Measurements from ENCODE around the gene CCDC127. TPM values are rescaled to one million over a fixed set of nuclear protein-coding genes. Genes with fewer than 3 reads are reported as not detected.

CCDC127 gene
- total and polyA plus RNA-seq, 2 of the 4 experiments (the other 2 are of a cell fraction) = 3.2 to 3.9 TPM

DNA sequence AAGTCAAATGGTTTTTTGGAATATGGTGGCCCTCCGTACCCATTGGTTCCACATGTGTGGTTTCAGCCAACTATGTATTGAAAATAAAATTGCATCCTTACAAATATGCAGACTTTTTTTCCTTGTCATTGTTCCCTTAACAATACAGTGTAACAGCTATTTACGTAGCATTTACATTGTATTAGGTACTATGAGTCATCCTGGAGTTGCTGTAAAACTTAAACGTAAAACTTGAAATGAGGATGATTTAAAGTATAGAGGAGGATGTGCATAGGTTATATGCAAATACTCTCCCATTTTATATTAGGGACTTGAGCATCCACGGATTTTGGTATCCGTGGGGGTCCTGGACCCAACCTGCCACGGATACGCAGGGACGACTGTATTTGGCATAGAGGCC is 16.5 kb upstream of the CCDC127 start:
- no peak overlapping the region for H2BK5ac ChIP-seq (ENCODE audit: low read depth, low read length, poor library complexity, severe bottlenecking)
- no peak overlapping the region for H2BK20ac ChIP-seq (ENCODE audit: low read depth, low read length)
- POLR2A ChIA-PET (ENCODE audit: unreplicated experiment) = no interaction called here

More for the DNA sequence above, 16.5 kb upstream of the CCDC127 start:
- H3K4me2 ChIP-seq (ENCODE audit: low read depth, low read length) = no peak overlapping the region
- peaks cover 7 to 10% of the 10 kb centered on the region in 2 experiments; a peak in 3 of 4 replicates for H3K79me1 ChIP-seq (ENCODE audit: low read depth in 1 of 2, low read length in 2 of 2)
- no peak overlapping the region for H4K91ac ChIP-seq (ENCODE audit: insufficient read depth, low read depth, low read length)
- H3K27ac ChIP-seq (ENCODE audit: insufficient read depth, low read length) = no peak overlapping the region
- no peak overlapping the region for H3K56ac ChIP-seq (ENCODE audit: extremely low read depth, insufficient read depth, low read length)
- no peaks in the 10 kb centered on the region for H3K27me3 ChIP-seq (ENCODE audit: control insufficient read depth, insufficient read depth, low read length)
- H4K20me1 ChIP-seq (ENCODE audit: insufficient read depth, low read length) = no peaks in the 10 kb centered on the region
- in situ Hi-C loops (cut with MboI; ENCODE audit: low sequenced_read_pairs) = loop anchor here (10.0 kb wide), 1 partner anchor 1360 kb away; no protein-coding TSS in a partner anchor
- no peak overlapping the region for H4K8ac ChIP-seq (ENCODE audit: low read depth in 2 of 2, low read length in 2 of 2)
- H3K9me1 ChIP-seq (ENCODE audit: insufficient read depth, low read length) = no peaks in the 10 kb centered on the region
- TF ChIP-seq NFE2L2 (IDR thresholded peaks at IDR 0.05; ENCODE audit: low read depth, low read length) (no peak), RFX5 (IDR thresholded peaks at IDR 0.05; ENCODE audit: low read depth, low read length) (no peak), RCOR1 (IDR thresholded peaks at IDR 0.05; ENCODE audit: insufficient replicate concordance, low read length) (no peak), MAZ (IDR thresholded peaks at IDR 0.05; ENCODE audit: borderline replicate concordance, low read depth, low read length) (no peak), BHLHE40 (IDR thresholded peaks at IDR 0.05; ENCODE audit: low read depth, low read length) (no peak), CEBPB (IDR thresholded peaks at IDR 0.05; ENCODE audit: low read depth, low read length) (no peak), RAD21 (IDR thresholded peaks at IDR 0.05; ENCODE audit: low read length) (no peak), POLR2A (IDR thresholded peaks at IDR 0.05; ENCODE audit: low read depth, low read length) (no peak), FOS (IDR thresholded peaks at IDR 0.05; ENCODE audit: low read depth, low read length) (no peak), CHD1 (IDR thresholded peaks at IDR 0.05; ENCODE audit: low read depth, low read length) (no peak), SMC3 (IDR thresholded peaks at IDR 0.05; ENCODE audit: low read depth, low read length) (no peak), MAFK (IDR thresholded peaks at IDR 0.05; ENCODE audit: low read depth, low read length) (no peak), MXI1 (IDR thresholded peaks at IDR 0.05; ENCODE audit: borderline replicate concordance, low read depth, low read length) (no peak)
- TF ChIP-seq, protein P1, sequence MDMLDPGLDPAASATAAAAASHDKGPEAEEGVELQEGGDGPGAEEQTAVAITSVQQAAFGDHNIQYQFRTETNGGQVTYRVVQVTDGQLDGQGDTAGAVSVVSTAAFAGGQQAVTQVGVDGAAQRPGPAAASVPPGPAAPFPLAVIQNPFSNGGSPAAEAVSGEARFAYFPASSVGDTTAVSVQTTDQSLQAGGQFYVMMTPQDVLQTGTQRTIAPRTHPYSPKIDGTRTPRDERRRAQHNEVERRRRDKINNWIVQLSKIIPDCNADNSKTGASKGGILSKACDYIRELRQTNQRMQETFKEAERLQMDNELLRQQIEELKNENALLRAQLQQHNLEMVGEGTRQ (IDR thresholded peaks at IDR 0.05; ENCODE audit: low read depth, low read length) = no peak
- TF ChIP-seq, protein P2, sequence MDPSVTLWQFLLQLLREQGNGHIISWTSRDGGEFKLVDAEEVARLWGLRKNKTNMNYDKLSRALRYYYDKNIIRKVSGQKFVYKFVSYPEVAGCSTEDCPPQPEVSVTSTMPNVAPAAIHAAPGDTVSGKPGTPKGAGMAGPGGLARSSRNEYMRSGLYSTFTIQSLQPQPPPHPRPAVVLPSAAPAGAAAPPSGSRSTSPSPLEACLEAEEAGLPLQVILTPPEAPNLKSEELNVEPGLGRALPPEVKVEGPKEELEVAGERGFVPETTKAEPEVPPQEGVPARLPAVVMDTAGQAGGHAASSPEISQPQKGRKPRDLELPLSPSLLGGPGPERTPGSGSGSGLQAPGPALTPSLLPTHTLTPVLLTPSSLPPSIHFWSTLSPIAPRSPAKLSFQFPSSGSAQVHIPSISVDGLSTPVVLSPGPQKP (IDR thresholded peaks at IDR 0.05; ENCODE audit: borderline replicate concordance, low read depth, low read length) = no peak
- TF ChIP-seq, protein P3, sequence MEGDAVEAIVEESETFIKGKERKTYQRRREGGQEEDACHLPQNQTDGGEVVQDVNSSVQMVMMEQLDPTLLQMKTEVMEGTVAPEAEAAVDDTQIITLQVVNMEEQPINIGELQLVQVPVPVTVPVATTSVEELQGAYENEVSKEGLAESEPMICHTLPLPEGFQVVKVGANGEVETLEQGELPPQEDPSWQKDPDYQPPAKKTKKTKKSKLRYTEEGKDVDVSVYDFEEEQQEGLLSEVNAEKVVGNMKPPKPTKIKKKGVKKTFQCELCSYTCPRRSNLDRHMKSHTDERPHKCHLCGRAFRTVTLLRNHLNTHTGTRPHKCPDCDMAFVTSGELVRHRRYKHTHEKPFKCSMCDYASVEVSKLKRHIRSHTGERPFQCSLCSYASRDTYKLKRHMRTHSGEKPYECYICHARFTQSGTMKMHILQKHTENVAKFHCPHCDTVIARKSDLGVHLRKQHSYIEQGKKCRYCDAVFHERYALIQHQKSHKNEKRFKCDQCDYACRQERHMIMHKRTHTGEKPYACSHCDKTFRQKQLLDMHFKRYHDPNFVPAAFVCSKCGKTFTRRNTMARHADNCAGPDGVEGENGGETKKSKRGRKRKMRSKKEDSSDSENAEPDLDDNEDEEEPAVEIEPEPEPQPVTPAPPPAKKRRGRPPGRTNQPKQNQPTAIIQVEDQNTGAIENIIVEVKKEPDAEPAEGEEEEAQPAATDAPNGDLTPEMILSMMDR (conservative IDR thresholded peaks at IDR 0.05; ENCODE audit: low read depth, low read length) = no peak
- WGBS, 2 experiments (ENCODE audit: extremely low coverage in 2 of 2, insufficient read length in 1 of 2) = no CpG with 5 or more reads among the region's 8 CpGs
- no peak overlapping the region for H3K14ac ChIP-seq (replicated peaks; ENCODE audit: low read depth, low read length)
- H2AK9ac ChIP-seq (replicated peaks; ENCODE audit: low read depth, low read length, poor library complexity) = no peak overlapping the region
- dilution Hi-C loops (cut with HindIII; ENCODE audit: low sequenced_read_pairs, unreplicated experiment) = no loop called here
- no peak overlapping the region for H3K9ac ChIP-seq (ENCODE audit: low read depth, low read length)
- H3K18ac ChIP-seq (ENCODE audit: low read depth, low read length) = no peak overlapping the region
- no peak overlapping the region for H2BK15ac ChIP-seq (ENCODE audit: low read depth, low read length)
- no peak overlapping the region for H2BK120ac ChIP-seq (ENCODE audit: low read depth, low read length)
- no peaks in the 10 kb centered on the region for H3K4me1 ChIP-seq (ENCODE audit: control insufficient read depth, insufficient read depth, low read length)
- BruUV-seq (replicated peaks) = no TSS peak
- no peak overlapping the region for H2AK5ac ChIP-seq (ENCODE audit: low read depth, low read length)
- no peak overlapping the region for H2AFZ ChIP-seq (replicated peaks; ENCODE audit: low read length, poor library complexity)
- intact Hi-C loops (cut with micrococcal nuclease) = no loop called here
- H3K4ac ChIP-seq (ENCODE audit: low read depth, low read length) = no peak overlapping the region
- CTCF ChIA-PET = no interaction called here
- no peak for ATAC-seq (ENCODE audit: low read depth)
- H3K9me3 ChIP-seq (ENCODE audit: control insufficient read depth, insufficient read depth, low read length) = no peaks in the 10 kb centered on the region
- no peak overlapping the region for H3K23ac ChIP-seq (ENCODE audit: low read depth, low read length)
- H4K5ac ChIP-seq (ENCODE audit: low read depth, low read length) = no peak overlapping the region
- no peak for DNase-seq
- peaks cover 51% of the 10 kb centered on the region for H3K36me3 ChIP-seq (ENCODE audit: control insufficient read depth, insufficient read depth, low read length)
- no peak overlapping the region for H3K4me3 ChIP-seq (ENCODE audit: insufficient read depth, low read depth, low read length)
